Upper lobe of right lung (tissue), 1 donor: ENCODE results near the gene BEX4. TPM values are rescaled to one million over a fixed set of nuclear protein-coding genes. Genes with fewer than 3 reads are reported as not detected.
A peak's percentile ranks its signal among the peaks of the same experiment; 100 is the strongest.
"Not testable (repeated sequence)": the region's sequence is repeated elsewhere in the genome, so short reads cannot be mapped to it uniquely, and the experiment has no call there.

Source experiments
- ATAC-seq: fragments of 200-7000 bp; cut with Tn5 transposase; one replicate; pipeline ENCODE4 v1.9.1; 2020; ENCODE audit warnings: mild to moderate bottlenecking, moderate library complexity
- DNase-seq: peaks from one replicate; pipeline ENCODE4 v3.0.0-alpha.2; 2020
- H3K27ac ChIP-seq: fragments of 200-600 bp; one replicate; pipeline ENCODE4 v1.8.0; 2022
- H3K27me3 ChIP-seq: fragments of 200-600 bp; one replicate; pipeline ENCODE4 v1.8.0; 2022; ENCODE audit warnings: mild to moderate bottlenecking
- H3K36me3 ChIP-seq: fragments of 200-600 bp; one replicate; pipeline ENCODE4 v1.8.0; 2022
- H3K4me1 ChIP-seq: fragments of 200-600 bp; one replicate; pipeline ENCODE4 v1.8.0; 2022
- H3K4me3 ChIP-seq: fragments of 200-600 bp; one replicate; pipeline ENCODE4 v1.8.0; 2022; ENCODE audit warnings: mild to moderate bottlenecking
- H3K9me3 ChIP-seq: fragments of 200-600 bp; one replicate; pipeline ENCODE4 v1.8.0; 2022
- intact Hi-C: fragments of 100-400 bp; cut with DNase I; formaldehyde crosslinking; loops from one replicate; pipeline ENCODE4 v1.11.0; 2022
- long read RNA-seq: library from polyadenylated mRNA; unstranded; transcript quantifications from one replicate; pipeline ENCODE4 v2.0.0, GENCODE V29; 2021
- total RNA-seq: library from RNA; stranded (reverse); fragmentation: NEBNext Ultra II Directional; extraction: Animal tissue kit (Norgen Biotek cat#: 25700); gene quantifications from one replicate; pipeline ENCODE4 v1.2.1, GENCODE V29; 2021
- TF ChIP-seq, protein P1 (sequence below): fragments of 200-600 bp; IDR thresholded peaks from one replicate; pipeline ENCODE4 v1.8.0; 2022; ENCODE audit warnings: antibody characterized with exemption
- donor health status: DM: no; HTN: yes; CAD: no; lungs with severe emphysema.

BEX4 gene, protein sequence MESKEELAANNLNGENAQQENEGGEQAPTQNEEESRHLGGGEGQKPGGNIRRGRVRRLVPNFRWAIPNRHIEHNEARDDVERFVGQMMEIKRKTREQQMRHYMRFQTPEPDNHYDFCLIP
- total RNA-seq = 36.1 TPM
- long read RNA-seq, transcript BEX4-202 (3 exons, 1,328 nt) = major isoform, 45 of 55 reads
- long read RNA-seq, partial matches to known transcripts = 1 of 55 reads
- long read RNA-seq, other reads (novel, unspliced or antisense) = 7 of 55 reads

DNA sequence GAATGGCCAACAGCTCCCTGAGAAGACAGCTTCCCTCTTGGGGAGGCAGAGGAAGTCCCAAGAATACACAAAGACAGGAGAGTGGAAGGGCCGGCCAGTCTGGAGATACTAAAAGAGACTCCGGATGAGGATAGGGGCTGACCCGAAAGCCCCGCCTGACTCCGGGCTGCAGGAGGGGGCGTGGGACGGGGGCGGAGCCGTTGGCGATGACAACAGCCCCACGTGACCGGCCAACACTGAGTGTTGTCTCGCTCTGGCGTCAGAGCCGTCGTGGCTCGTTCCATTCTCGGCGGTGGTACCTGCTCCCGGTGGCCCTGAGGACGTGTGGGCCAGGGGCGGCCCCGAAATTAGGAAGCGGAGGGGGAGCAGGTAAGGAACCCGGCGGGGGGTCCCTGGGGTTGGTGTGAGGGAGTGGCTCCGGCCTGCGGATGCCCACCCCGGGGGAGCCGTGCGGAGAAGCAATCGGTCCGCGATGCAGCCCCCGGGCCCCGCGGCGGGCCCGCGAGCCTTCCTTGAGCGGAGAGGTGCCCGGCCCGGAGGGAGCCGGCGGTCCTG lies at the start of gene BEX4:
Gene BEX4, plus strand, starts transcription at position 239 of the 555 bp plus-strand sequence. CDS start 1,046 bp downstream, outside the sequence.
- peak within 1 kb of the TSS; percentile 86 for H3K27ac ChIP-seq
- peak within 1 kb of the TSS; percentile 68 for H3K4me3 ChIP-seq
- TF ChIP-seq, protein P1, sequence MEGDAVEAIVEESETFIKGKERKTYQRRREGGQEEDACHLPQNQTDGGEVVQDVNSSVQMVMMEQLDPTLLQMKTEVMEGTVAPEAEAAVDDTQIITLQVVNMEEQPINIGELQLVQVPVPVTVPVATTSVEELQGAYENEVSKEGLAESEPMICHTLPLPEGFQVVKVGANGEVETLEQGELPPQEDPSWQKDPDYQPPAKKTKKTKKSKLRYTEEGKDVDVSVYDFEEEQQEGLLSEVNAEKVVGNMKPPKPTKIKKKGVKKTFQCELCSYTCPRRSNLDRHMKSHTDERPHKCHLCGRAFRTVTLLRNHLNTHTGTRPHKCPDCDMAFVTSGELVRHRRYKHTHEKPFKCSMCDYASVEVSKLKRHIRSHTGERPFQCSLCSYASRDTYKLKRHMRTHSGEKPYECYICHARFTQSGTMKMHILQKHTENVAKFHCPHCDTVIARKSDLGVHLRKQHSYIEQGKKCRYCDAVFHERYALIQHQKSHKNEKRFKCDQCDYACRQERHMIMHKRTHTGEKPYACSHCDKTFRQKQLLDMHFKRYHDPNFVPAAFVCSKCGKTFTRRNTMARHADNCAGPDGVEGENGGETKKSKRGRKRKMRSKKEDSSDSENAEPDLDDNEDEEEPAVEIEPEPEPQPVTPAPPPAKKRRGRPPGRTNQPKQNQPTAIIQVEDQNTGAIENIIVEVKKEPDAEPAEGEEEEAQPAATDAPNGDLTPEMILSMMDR = no peak
- DNase-seq (peak; percentile 91), ATAC-seq (peak; percentile 99)
- no peaks in the 10 kb centered on the region for H3K9me3 ChIP-seq
- no peaks in the 10 kb centered on the region for H3K36me3 ChIP-seq
- intact Hi-C loops = no loop called here
- H3K4me1 ChIP-seq = no peaks in the 10 kb centered on the region
- no peaks in the 10 kb centered on the region for H3K27me3 ChIP-seq

DNA sequence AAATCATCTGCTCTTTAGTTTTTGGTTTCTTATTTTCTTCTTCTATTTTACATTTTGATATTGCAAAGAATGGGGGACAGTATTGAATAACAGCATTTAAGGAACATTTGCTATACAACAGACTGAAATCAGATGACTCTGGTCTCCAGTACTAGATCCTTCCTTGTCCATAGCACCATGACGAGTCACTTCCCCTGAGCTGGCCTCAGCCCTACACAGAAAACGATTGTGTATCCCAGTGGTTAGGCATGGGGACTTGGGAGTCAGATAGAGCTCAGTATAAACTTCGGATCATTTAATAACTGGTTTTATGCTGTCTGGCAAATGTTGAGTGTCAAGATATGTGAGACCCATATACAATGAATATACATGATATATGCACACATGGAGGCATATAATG lies 44.7 kb upstream of the BEX4 start:
- Histone ChIP-seq H3K9me3 (no peaks in the 10 kb centered on the region), H3K27ac (no peak overlapping the region), H3K4me1 (no peaks in the 10 kb centered on the region), H3K27me3 (no peaks in the 10 kb centered on the region), H3K36me3 (no peaks in the 10 kb centered on the region), H3K4me3 (no peak overlapping the region)
- DNase-seq = no peak
- TF ChIP-seq, protein P1 = no peak
- intact Hi-C loops = loop anchor here (10.0 kb wide), 1 partner anchor 215 kb away; no protein-coding TSS in a partner anchor
- ATAC-seq = no peak

DNA sequence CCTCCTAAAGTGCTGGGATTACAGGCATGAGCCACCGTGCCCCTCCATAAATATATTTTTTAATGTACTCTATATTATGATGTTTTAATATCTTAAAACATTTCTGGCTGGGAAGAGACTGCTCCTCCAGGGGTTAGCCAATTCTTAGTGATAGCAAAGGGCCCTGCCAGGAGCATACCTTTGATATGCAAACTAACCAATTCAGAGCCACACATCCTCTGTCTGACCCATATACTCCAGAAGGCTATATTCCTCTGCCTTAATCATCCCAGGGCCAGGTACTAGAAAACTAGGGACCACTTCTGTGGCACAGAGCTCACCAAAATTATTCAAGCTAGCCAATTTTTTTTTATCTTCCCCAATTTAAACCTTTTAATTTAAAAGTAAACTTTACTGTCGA lies 43.6 kb upstream of the BEX4 start:
- H3K4me3 ChIP-seq = no peak overlapping the region
- intact Hi-C loops = loop anchor here (10.0 kb wide), 1 partner anchor 217 kb away; no protein-coding TSS in a partner anchor
- TF ChIP-seq, protein P1 = no peak
- DNase-seq (no peak), ATAC-seq (no peak)
- no peaks in the 10 kb centered on the region for H3K4me1 ChIP-seq
- H3K27ac ChIP-seq = no peak overlapping the region
- H3K36me3 ChIP-seq = no peaks in the 10 kb centered on the region
- H3K9me3 ChIP-seq = no peaks in the 10 kb centered on the region
- no peaks in the 10 kb centered on the region for H3K27me3 ChIP-seq

DNA sequence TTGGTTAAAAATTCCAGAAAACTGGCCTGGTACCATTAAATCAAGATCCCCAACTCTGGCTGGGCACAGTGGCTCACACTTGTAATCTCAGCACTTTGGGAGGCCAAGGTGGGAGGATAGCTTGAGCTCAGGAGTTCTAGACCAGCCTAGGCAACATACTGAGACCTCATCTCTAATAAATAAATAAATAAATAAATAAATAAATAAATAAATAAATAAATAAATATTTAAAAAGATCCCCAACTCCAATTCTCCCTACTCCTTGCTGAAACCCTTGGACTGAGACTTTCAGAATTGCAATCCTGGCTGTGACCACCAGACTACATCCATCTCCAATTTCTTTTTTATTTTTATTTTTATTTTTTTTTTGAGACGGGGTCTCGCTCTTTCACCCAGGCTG lies 39.7 kb upstream of the BEX4 start:
- not testable (repeated sequence) for ATAC-seq, H3K36me3 ChIP-seq, H3K9me3 ChIP-seq, H3K27ac ChIP-seq, H3K4me1 ChIP-seq, DNase-seq, H3K27me3 ChIP-seq, H3K4me3 ChIP-seq
- intact Hi-C loops = loop anchor here (10.0 kb wide), 1 partner anchor 220 kb away; no protein-coding TSS in a partner anchor

DNA sequence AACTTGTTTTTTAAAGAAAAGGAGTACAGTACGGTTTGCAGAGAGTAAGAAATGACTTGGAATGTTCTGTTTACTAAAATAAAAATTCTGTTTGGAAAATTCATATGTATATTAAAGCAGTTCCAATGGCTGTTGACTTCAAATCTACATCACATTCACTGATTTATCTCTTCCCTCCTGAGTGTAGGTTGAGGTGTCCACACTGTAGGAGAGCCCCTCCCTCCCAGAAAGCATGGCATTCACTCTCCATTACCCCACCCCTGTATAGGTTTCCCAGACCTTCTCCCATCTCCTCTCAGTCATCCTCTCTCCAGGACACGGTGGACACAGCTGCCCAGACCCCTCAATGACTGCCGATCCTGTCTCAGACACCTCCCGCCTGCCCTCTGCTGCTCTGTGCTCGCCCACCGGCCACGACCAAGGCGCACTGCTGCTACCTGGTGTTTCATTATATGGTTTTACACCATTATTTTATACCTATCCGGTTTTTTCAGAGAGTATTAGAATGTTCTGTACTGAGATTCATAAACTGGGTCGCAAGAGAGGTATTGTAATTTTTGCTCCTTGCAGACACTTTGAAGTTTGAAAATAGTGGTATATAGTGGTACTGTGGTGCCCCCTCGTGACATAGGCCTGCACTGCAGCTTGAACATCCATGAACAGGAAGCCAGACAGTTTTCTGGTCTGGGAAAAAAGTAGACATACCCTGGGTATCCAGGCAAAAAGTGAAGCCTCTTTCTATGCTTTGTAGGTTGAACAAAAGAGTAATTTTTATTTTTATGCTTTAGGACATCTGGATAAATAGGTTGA lies 38.8 kb upstream of the BEX4 start:
- no peaks in the 10 kb centered on the region for H3K9me3 ChIP-seq
- H3K36me3 ChIP-seq = no peaks in the 10 kb centered on the region
- H3K27me3 ChIP-seq = no peaks in the 10 kb centered on the region
- peak; percentile 78 for ATAC-seq
- H3K27ac ChIP-seq = no peak overlapping the region
- H3K4me1 ChIP-seq = no peaks in the 10 kb centered on the region
- TF ChIP-seq, protein P1 = peak; percentile 65
- intact Hi-C loops = loop anchor here (10.0 kb wide), 1 partner anchor 221 kb away; no protein-coding TSS in a partner anchor
- H3K4me3 ChIP-seq = no peak overlapping the region
- DNase-seq = no peak

DNA sequence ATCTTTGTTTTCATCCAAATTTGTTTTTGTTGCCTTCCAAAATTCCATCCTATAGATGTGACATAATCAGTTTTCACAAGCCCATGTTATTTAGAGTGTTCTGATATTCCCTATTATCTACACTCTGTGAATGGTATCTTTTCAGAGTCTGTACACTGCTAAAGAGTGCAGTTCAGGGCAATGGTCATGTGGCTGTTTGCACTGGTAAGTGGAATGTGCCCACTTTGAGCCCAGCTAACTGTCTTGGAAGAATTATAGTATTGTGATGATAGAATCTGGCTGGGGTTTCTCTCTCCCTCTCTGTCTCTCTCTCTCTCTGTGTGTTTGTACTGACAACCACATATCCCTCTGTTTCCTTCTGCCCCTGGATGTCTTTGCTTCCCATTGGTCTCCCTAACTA lies 37.4 kb upstream of the BEX4 start:
- no peak overlapping the region for H3K4me3 ChIP-seq
- no peak overlapping the region for H3K27ac ChIP-seq
- H3K36me3 ChIP-seq = no peaks in the 10 kb centered on the region
- no peak for DNase-seq
- no peaks in the 10 kb centered on the region for H3K4me1 ChIP-seq
- no peaks in the 10 kb centered on the region for H3K9me3 ChIP-seq
- ATAC-seq = no peak
- no peaks in the 10 kb centered on the region for H3K27me3 ChIP-seq
- TF ChIP-seq, protein P1 = no peak
- intact Hi-C loops = loop anchor here (10.0 kb wide), 1 partner anchor 223 kb away; no protein-coding TSS in a partner anchor
